NT2/D1 (cell line): ENCODE results near the gene ZNF558.

Experiments used
- YY1 ChIP-seq: IDR thresholded peaks from 2 replicates; pipeline ENCODE4 v1.6.1; 2011; ENCODE audit not compliant: insufficient read length, insufficient read depth
- ZNF274 ChIP-seq: IDR thresholded peaks from 2 replicates; pipeline ENCODE4 v1.6.1; 2011; ENCODE audit warnings: mild to moderate bottlenecking, low read depth, low read length

DNA sequence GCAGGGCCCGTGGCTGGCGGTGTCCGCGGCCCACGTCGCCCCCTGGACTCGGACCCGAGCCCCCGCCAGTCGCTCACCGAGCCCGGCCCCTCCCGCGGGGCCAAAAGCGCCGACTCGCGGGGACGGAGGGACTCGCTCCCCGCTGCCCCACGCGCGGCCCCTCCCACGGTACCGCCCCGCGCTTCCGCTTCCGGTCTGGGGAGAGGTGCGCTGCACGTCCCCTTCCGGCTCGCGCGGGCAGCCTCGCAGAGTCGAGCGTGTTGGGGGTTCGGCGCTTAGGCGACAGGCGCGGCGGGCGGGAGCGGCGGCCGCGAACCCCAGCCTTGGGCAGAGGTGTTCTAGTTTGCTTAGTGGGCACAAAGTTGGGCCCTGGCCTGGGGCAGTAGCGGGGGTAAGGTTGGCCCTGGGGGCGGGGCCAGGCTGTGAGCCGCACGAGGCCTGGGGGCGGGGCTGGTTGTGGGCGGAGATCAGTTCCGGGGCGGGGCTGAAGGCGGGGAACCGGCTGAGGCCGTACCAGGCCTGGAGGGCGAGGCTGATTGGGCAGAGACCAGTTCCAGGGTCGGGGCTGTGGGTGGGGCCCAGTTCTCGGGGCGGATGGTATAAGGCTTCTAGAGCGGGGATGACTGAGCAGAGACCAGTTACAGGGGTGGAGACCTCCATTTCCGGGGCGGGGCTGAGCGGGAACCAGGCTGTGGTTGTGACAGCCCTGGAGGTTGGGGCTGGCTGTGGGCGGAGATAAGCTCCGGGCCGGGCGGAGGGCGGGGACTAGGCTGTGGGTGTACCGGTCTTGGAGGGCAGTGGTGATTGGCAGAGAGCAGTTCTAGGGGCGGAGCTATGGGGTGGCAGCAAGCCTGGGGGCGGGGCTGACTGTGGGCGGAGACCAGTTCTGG is at the start of gene ZNF558, which contains the start of gene MBD3L1:
- no peak for TF ChIP-seq YY1
- no peak for TF ChIP-seq ZNF274
